Measurements from ENCODE around the gene ZCWPW1.
"Not testable (repeated sequence)": the region's sequence is repeated elsewhere in the genome, so short reads cannot be mapped to it uniquely, and the experiment has no call there.

Gene ZCWPW1

GRCh38 chr7:100380196-100380595 is 48.3 kb downstream of the ZCWPW1 start:
- TF ChIP-seq CTCF (IDR thresholded peaks at IDR 0.05; ENCODE audit: insufficient read depth, missing control alignments) = no peak
- FAIRE-seq (no peak), DNase-seq (ENCODE audit: insufficient read length, low spot score) (no peak)

- FAIRE-seq (no peak), DNase-seq (ENCODE audit: insufficient read length, low spot score) (no peak)
- TF ChIP-seq CTCF (IDR thresholded peaks at IDR 0.05; ENCODE audit: insufficient read depth, missing control alignments) = no peak
Observed at GRCh38 chr7:100378114-100378755, 50.3 kb downstream of the ZCWPW1 start.

GRCh38 chr7:100376066-100376465 is 52.4 kb downstream of the ZCWPW1 start:
- no peak for DNase-seq (ENCODE audit: insufficient read length, low spot score)
- FAIRE-seq = no peak
- TF ChIP-seq CTCF (IDR thresholded peaks at IDR 0.05; ENCODE audit: insufficient read depth, missing control alignments) = no peak

- FAIRE-seq = no peak
- no peak for TF ChIP-seq CTCF (IDR thresholded peaks at IDR 0.05; ENCODE audit: insufficient read depth, missing control alignments)
- DNase-seq (ENCODE audit: insufficient read length, low spot score) = no peak
Observed at GRCh38 chr7:100374601-100375000, 53.9 kb downstream of the ZCWPW1 start.

GRCh38 chr7:100373870-100374598 is 54.5 kb downstream of the ZCWPW1 start:
- not testable (repeated sequence) for FAIRE-seq; DNase-seq (ENCODE audit: insufficient read length, low spot score)
- peak; percentile 21 for TF ChIP-seq CTCF (IDR thresholded peaks at IDR 0.05; ENCODE audit: insufficient read depth, missing control alignments)

GRCh38 chr7:100373261-100373831 is 55.2 kb downstream of the ZCWPW1 start, which contains the start of gene PILRA:
PILRA (plus strand) TSS chr7:100373487; CDS start chr7:100373657, 170 bp downstream.
- TF ChIP-seq CTCF (IDR thresholded peaks at IDR 0.05; ENCODE audit: insufficient read depth, missing control alignments) = no peak
- DNase-seq (ENCODE audit: insufficient read length, low spot score) (no peak), FAIRE-seq (no peak)

GRCh38 chr7:100372694-100373093 is 55.8 kb downstream of the ZCWPW1 start:
- no peak for FAIRE-seq
- TF ChIP-seq CTCF (IDR thresholded peaks at IDR 0.05; ENCODE audit: insufficient read depth, missing control alignments) = no peak
- no peak for DNase-seq (ENCODE audit: insufficient read length, low spot score)
